Esophagus (tissue), 2 donors: ENCODE results near the gene CD69. TPM values are rescaled to one million over a fixed set of nuclear protein-coding genes. Genes with fewer than 3 reads are reported as not detected.
"Not testable (repeated sequence)": the region's sequence is repeated elsewhere in the genome, so short reads cannot be mapped to it uniquely, and the experiment has no call there.

Experiments used
- H3K27ac ChIP-seq, 2 donors: one replicate each; pipeline ENCODE4 v1.5.1; 2013; ENCODE audit warnings: low read depth in 2 of 2, mild to moderate bottlenecking in 2 of 2, inconsistent platforms in 1 of 2, low read length in 1 of 2, moderate library complexity in 1 of 2
- H3K27me3 ChIP-seq, 2 donors: one replicate each; pipeline ENCODE4 v1.6.1; 2013; ENCODE audit warnings: low read length in 2 of 2, control low read depth in 1 of 2, mild to moderate bottlenecking in 1 of 2; ENCODE audit not compliant: insufficient read depth in 2 of 2, control insufficient read depth in 1 of 2
- H3K36me3 ChIP-seq, 2 donors: one replicate each; pipeline ENCODE4 v1.6.1; 2013; ENCODE audit warnings: low read length in 1 of 2; ENCODE audit not compliant: control insufficient read depth in 2 of 2, insufficient read depth in 2 of 2
- H3K4me1 ChIP-seq, 2 donors: one replicate each; pipeline ENCODE4 v1.6.1; 2013; ENCODE audit warnings: low read length in 1 of 2; ENCODE audit not compliant: control insufficient read depth in 2 of 2, insufficient read depth in 2 of 2
- H3K4me3 ChIP-seq, 2 donors: one replicate each; pipeline ENCODE4 v1.5.1; 2013; ENCODE audit warnings: low read length in 2 of 2, mild to moderate bottlenecking in 2 of 2, low read depth in 1 of 2, moderate library complexity in 1 of 2
- H3K9me3 ChIP-seq, 2 donors: one replicate each; pipeline ENCODE4 v1.6.1; 2013; ENCODE audit warnings: mild to moderate bottlenecking in 2 of 2, low read depth in 1 of 2, low read length in 1 of 2, moderate library complexity in 1 of 2; ENCODE audit not compliant: control insufficient read depth in 2 of 2, insufficient read depth in 1 of 2
- WGBS, 2 donors: extraction: QIAGEN DNeasy Blood & Tissue Kit; methylation state at CpG; one replicate each; pipeline ENCODE4 v1.1.7; 2013; 5-methylcytosine and 5-hydroxymethylcytosine counted together
- polyA plus RNA-seq, 2 donors: library from polyadenylated mRNA; stranded (reverse); fragments of 200-250 nt; gene quantifications; one replicate each; pipeline ENCODE4 v1.2.3, GENCODE V29; 2013
- donor health status: healthy with polysubstance abuse.
- donor health status: Bipolar disorder and iron deficiency.

Gene CD69
- polyA plus RNA-seq, 2 donors = 1.6 to 1.8 TPM

GRCh38 chr12:9739404-9740105 is 21.1 kb downstream of the CD69 start:
- H3K36me3 ChIP-seq, H3K9me3 ChIP-seq, H3K27me3 ChIP-seq, H3K4me1 ChIP-seq: not testable (repeated sequence)
- H3K27ac ChIP-seq = peak overlapping the region; percentile 48 to 59
- H3K4me3 ChIP-seq = peak overlapping the region; percentile 26 to 35
- 67 to 79% methylated on average over 44 to 54 of the region's 54 CpGs for WGBS, 2 donors

GRCh38 chr12:9738905-9739304 is 21.8 kb downstream of the CD69 start:
- H3K36me3 ChIP-seq, H3K27me3 ChIP-seq, H3K4me3 ChIP-seq, H3K9me3 ChIP-seq, H3K4me1 ChIP-seq, H3K27ac ChIP-seq: not testable (repeated sequence)
- 89 to 93% methylated on average over 14 of the region's 14 CpGs for WGBS, 2 donors

- Histone ChIP-seq H3K36me3 (no peaks in the 10 kb centered on the region), H3K9me3 (no peaks in the 10 kb centered on the region), H3K4me1 (no peaks in the 10 kb centered on the region), H3K27ac (no peak overlapping the region), H3K4me3 (no peak overlapping the region), H3K27me3 (no peaks in the 10 kb centered on the region)
- WGBS, 2 donors = 36 to 37% methylated on average over 3 of the region's 3 CpGs
These were observed 23.6 kb downstream of the CD69 start for GRCh38 chr12:9736936-9737705.

GRCh38 chr12:9735601-9736000 is 25.1 kb downstream of the CD69 start:
- H3K27ac ChIP-seq = no peak overlapping the region
- WGBS, 2 donors = 87 to 90% methylated on average over 3 of the region's 3 CpGs
- H3K9me3 ChIP-seq = no peaks in the 10 kb centered on the region
- H3K27me3 ChIP-seq = no peaks in the 10 kb centered on the region
- H3K4me3 ChIP-seq = no peak overlapping the region
- H3K36me3 ChIP-seq = no peaks in the 10 kb centered on the region
- no peaks in the 10 kb centered on the region for H3K4me1 ChIP-seq

- no peak within 1 kb of the TSS for H3K27ac ChIP-seq
- H3K4me1 ChIP-seq = no peaks in the 10 kb centered on the region
- no peaks in the 10 kb centered on the region for H3K9me3 ChIP-seq
- 74 to 75% methylated on average over 8 of the region's 8 CpGs for WGBS, 2 donors
- no peak within 1 kb of the TSS for H3K4me3 ChIP-seq
- H3K36me3 ChIP-seq = no peaks in the 10 kb centered on the region
- no peaks in the 10 kb centered on the region for H3K27me3 ChIP-seq
These were observed 27.7 kb downstream of the CD69 start, which contains the start of gene CLECL1 for GRCh38 chr12:9732921-9733461. TSS of gene CLECL1 (minus strand) at chr12:9733097.

GRCh38 chr12:9731797-9732196 is 28.9 kb downstream of the CD69 start:
- H3K27ac ChIP-seq = no peak overlapping the region

GRCh38 chr12:9731393-9731792 is 29.3 kb downstream of the CD69 start:
- Histone ChIP-seq H3K27me3 (no peaks in the 10 kb centered on the region), H3K9me3 (no peaks in the 10 kb centered on the region), H3K27ac (no peak overlapping the region), H3K4me3 (no peak overlapping the region), H3K4me1 (no peaks in the 10 kb centered on the region), H3K36me3 (no peaks in the 10 kb centered on the region)
- 70 to 71% methylated on average over 6 of the region's 6 CpGs for WGBS, 2 donors

More at GRCh38 chr12:9731797-9732196, 28.9 kb downstream of the CD69 start:
- H3K27me3 ChIP-seq = no peaks in the 10 kb centered on the region
- H3K36me3 ChIP-seq = no peaks in the 10 kb centered on the region
- WGBS, 2 donors = 87 to 90% methylated on average over 2 of the region's 2 CpGs
- H3K4me1 ChIP-seq = no peaks in the 10 kb centered on the region
- H3K9me3 ChIP-seq = no peaks in the 10 kb centered on the region
- no peak overlapping the region for H3K4me3 ChIP-seq

GRCh38 chr12:9730591-9730990 is 30.1 kb downstream of the CD69 start:
- Histone ChIP-seq H3K4me3 (no peak overlapping the region), H3K4me1 (no peaks in the 10 kb centered on the region), H3K27me3 (no peaks in the 10 kb centered on the region), H3K27ac (no peak overlapping the region), H3K36me3 (no peaks in the 10 kb centered on the region), H3K9me3 (no peaks in the 10 kb centered on the region)
- WGBS, 2 donors = 75 to 80% methylated on average over 6 of the region's 6 CpGs

- no peaks in the 10 kb centered on the region for H3K27me3 ChIP-seq
- no peaks in the 10 kb centered on the region for H3K9me3 ChIP-seq
- no peak overlapping the region for H3K27ac ChIP-seq
- H3K4me3 ChIP-seq = no peak overlapping the region
- 73 to 78% methylated on average over 3 of the region's 3 CpGs for WGBS, 2 donors
- H3K36me3 ChIP-seq = no peaks in the 10 kb centered on the region
- no peaks in the 10 kb centered on the region for H3K4me1 ChIP-seq
These were observed 30.7 kb downstream of the CD69 start for GRCh38 chr12:9730011-9730410.
